8988T (cell line): ENCODE data around the gene HRH1.
"Not testable (repeated sequence)": the region's sequence is repeated elsewhere in the genome, so short reads cannot be mapped to it uniquely, and the experiment has no call there.

Experiments
- DNase-seq: peaks from one replicate; pipeline ENCODE4 v3.0.0; 2011

The HRH1 gene

GRCh38 chr3:11245827-11246662 lies 91.8 kb downstream of the HRH1 start:
- no peak for DNase-seq

- DNase-seq, result no peak
Observed at GRCh38 chr3:11246663-11246970, 92.3 kb downstream of the HRH1 start.

- no peak for DNase-seq
Observed at GRCh38 chr3:11247362-11247761, 93.1 kb downstream of the HRH1 start.

GRCh38 chr3:11248596-11248995 lies 94.3 kb downstream of the HRH1 start:
- no peak for DNase-seq

GRCh38 chr3:11250902-11251806 lies 96.9 kb downstream of the HRH1 start:
- no peak for DNase-seq

- no peak for DNase-seq
Observed at GRCh38 chr3:11251807-11252176, 97.5 kb downstream of the HRH1 start.

- DNase-seq, result no peak
Observed at GRCh38 chr3:11254876-11255275, 100.6 kb downstream of the HRH1 start.

GRCh38 chr3:11255537-11255936 lies 101.2 kb downstream of the HRH1 start:
- DNase-seq, result not testable (repeated sequence)

GRCh38 chr3:11258958-11259357 lies 104.7 kb downstream of the HRH1 start:
- DNase-seq, result no peak

- DNase-seq, result no peak
Observed at GRCh38 chr3:11260460-11260859, 106.2 kb downstream of the HRH1 start.

GRCh38 chr3:11269007-11269406 lies 114.7 kb downstream of the HRH1 start:
- DNase-seq, result no peak

- DNase-seq, result peak; percentile 93
Observed at GRCh38 chr3:11271986-11272904, 118.0 kb downstream of the HRH1 start, which contains the start of gene ATG7. Gene ATG7 (plus strand): TSS chr3:11272397. CDS start chr3:11298696, 26,299 bp downstream.

- no peak for DNase-seq
Observed at GRCh38 chr3:11272906-11273574, 118.7 kb downstream of the HRH1 start.

- no peak for DNase-seq
Observed at GRCh38 chr3:11273891-11274291, 119.6 kb downstream of the HRH1 start.

GRCh38 chr3:11274566-11275142 lies 120.4 kb downstream of the HRH1 start:
- DNase-seq, result no peak

GRCh38 chr3:11275926-11276325 lies 121.6 kb downstream of the HRH1 start:
- no peak for DNase-seq

GRCh38 chr3:11276901-11277300 lies 122.6 kb downstream of the HRH1 start:
- no peak for DNase-seq

GRCh38 chr3:11282250-11283138 lies 128.2 kb downstream of the HRH1 start:
- DNase-seq, result no peak

- DNase-seq, result no peak
Observed at GRCh38 chr3:11283139-11283475, 128.8 kb downstream of the HRH1 start.

GRCh38 chr3:11284011-11284410 lies 129.7 kb downstream of the HRH1 start:
- DNase-seq, result no peak

- DNase-seq, result no peak
Observed at GRCh38 chr3:11285471-11285870, 131.2 kb downstream of the HRH1 start.
